ENCODE measurements around the gene CRYBG3. TPM values are rescaled to one million over a fixed set of nuclear protein-coding genes. Genes with fewer than 3 reads are reported as not detected.

Gene CRYBG3
- total RNA-seq, 1 donor from 2014 or later = 10.5 TPM

DNA sequence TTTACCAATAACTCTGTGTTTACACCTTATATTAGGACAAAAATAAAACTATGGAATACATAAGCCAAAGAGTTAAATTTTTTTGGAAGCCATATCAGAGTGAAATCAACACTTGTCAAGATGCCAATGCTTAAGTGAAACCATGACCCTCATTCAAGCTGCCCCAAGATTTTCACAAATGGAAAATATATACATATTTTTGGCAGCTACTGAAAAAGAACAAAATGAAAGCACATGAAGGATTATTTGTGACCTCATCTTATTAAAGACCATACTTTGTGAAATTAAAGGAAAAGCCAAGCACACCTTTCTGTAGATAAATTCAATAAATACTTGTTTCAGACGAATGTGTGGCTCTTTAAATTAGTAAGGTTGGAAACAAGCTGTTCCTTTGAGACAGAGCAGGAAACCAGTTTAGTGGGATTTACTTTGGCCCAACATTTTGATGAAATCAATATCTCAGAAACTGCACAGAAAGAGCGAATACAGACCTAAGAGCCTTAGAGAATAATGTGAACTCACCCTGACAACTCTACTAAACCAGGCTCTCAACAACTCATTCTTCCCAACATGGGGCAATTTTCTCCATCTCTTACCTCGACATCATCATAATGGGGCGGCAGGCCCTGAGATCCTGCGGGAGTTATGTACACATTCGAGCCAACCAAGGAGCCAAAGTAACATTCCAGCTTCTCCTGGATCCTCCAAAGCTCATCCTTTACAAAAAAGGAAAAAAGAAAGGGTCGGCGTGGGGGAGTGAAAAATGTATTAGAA is 139.4 kb downstream of the CRYBG3 start:
- Histone ChIP-seq H3K36me3 (ENCODE audit: control insufficient read depth, insufficient read depth, low read length) (no peaks in the 10 kb centered on the region), H3K27me3 (ENCODE audit: control insufficient read depth, insufficient read depth, low read length) (no peaks in the 10 kb centered on the region), H3K4me3 (ENCODE audit: low read depth, low read length) (no peak overlapping the region)
- DNase-seq (ENCODE audit: low read depth) = no peak
- TF ChIP-seq, protein P1, sequence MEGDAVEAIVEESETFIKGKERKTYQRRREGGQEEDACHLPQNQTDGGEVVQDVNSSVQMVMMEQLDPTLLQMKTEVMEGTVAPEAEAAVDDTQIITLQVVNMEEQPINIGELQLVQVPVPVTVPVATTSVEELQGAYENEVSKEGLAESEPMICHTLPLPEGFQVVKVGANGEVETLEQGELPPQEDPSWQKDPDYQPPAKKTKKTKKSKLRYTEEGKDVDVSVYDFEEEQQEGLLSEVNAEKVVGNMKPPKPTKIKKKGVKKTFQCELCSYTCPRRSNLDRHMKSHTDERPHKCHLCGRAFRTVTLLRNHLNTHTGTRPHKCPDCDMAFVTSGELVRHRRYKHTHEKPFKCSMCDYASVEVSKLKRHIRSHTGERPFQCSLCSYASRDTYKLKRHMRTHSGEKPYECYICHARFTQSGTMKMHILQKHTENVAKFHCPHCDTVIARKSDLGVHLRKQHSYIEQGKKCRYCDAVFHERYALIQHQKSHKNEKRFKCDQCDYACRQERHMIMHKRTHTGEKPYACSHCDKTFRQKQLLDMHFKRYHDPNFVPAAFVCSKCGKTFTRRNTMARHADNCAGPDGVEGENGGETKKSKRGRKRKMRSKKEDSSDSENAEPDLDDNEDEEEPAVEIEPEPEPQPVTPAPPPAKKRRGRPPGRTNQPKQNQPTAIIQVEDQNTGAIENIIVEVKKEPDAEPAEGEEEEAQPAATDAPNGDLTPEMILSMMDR (IDR thresholded peaks at IDR 0.05; ENCODE audit: insufficient read depth, low read length, poor library complexity, severe bottlenecking) = no peak

DNA sequence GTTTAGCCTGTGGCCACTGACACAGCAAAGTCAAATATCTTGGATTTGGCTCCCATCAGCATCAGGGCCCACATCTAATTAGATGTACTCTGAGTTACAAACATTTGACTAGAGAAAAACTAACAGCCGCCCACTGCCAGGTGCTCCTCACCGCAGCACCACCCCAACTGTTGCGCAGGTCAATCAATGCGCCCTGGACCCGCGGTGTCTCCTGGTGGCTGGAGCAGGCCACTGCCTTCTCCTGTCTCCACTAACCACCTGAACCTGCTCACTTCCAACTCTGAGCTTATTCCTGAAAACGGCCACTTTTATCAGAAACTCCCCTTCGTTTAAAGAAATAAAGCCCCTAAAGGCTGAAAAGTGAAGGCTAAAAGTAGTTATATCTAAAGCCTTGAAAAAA is 146.2 kb downstream of the CRYBG3 start:
- Histone ChIP-seq H3K36me3 (ENCODE audit: control insufficient read depth, insufficient read depth, low read length) (no peaks in the 10 kb centered on the region), H3K4me3 (ENCODE audit: low read depth, low read length) (no peak overlapping the region), H3K27me3 (ENCODE audit: control insufficient read depth, insufficient read depth, low read length) (no peaks in the 10 kb centered on the region)
- TF ChIP-seq, protein P1 (IDR thresholded peaks at IDR 0.05; ENCODE audit: insufficient read depth, low read length, poor library complexity, severe bottlenecking) = no peak
- no peak for DNase-seq (ENCODE audit: low read depth)

DNA sequence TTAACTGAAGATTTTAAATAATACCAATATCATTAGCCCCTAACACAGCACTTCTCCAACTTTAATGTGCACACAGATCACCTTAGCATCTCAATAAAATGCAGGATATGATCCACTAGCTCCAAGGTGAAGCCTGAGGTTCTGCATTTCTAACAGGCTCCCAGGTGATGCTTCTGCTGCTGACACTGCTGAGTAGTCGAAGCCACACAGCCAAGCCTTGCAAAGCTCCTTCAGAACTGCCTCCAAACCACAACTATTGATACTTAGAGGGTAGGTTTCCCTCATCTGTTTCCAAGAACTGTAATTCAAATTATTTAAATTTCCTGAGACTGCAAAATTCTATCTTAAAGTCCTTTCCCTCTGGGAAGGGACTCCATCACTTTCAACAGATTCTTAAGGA is 146.6 kb downstream of the CRYBG3 start:
- Histone ChIP-seq H3K36me3 (ENCODE audit: control insufficient read depth, insufficient read depth, low read length) (no peaks in the 10 kb centered on the region), H3K4me3 (ENCODE audit: low read depth, low read length) (no peak overlapping the region), H3K27me3 (ENCODE audit: control insufficient read depth, insufficient read depth, low read length) (no peaks in the 10 kb centered on the region)
- no peak for DNase-seq (ENCODE audit: low read depth)
- TF ChIP-seq, protein P1 (IDR thresholded peaks at IDR 0.05; ENCODE audit: insufficient read depth, low read length, poor library complexity, severe bottlenecking) = no peak

DNA sequence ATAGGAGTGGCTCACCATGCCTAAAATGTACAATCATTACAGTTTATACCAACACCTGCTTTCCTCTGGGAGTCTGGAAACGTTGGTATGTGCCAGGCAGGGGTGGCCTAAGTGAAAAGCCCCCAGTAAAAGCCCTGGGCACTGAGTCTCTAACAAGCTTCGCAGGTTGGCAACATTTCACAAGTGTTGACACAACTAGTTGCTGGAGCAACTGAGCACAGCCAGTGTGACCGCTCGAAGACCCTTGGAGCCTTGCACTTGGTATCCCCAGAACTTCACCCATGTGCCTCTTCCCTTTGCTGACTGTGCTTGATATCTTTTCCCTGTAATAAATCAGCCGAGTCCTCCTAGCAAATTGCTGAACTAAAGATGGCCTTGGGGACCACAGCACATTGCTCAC is 147.7 kb downstream of the CRYBG3 start:
- no peak overlapping the region for H3K4me3 ChIP-seq (ENCODE audit: low read depth, low read length)
- TF ChIP-seq, protein P1 (IDR thresholded peaks at IDR 0.05; ENCODE audit: insufficient read depth, low read length, poor library complexity, severe bottlenecking) = no peak
- H3K36me3 ChIP-seq (ENCODE audit: control insufficient read depth, insufficient read depth, low read length) = no peaks in the 10 kb centered on the region
- H3K27me3 ChIP-seq (ENCODE audit: control insufficient read depth, insufficient read depth, low read length) = no peaks in the 10 kb centered on the region
- no peak for DNase-seq (ENCODE audit: low read depth)

DNA sequence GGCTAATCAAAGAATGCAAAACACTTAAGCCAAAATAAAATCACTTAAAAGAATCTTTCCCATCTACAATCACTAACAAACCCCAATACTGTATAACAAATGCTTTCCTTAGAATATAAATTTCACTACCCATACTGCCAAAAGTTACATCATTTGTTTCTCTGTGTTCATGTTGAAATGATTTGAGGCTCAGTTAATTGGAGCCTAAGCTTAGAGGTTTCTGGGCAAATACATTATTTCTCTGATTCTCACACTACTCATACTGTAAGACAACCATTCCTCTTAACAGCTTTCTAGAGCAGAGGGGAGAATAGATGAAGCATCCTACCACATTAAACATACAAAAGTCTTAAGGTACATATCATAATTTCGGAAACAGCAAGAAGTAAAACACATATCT is 148.3 kb downstream of the CRYBG3 start:
- no peak for DNase-seq (ENCODE audit: low read depth)
- Histone ChIP-seq H3K27me3 (ENCODE audit: control insufficient read depth, insufficient read depth, low read length) (no peaks in the 10 kb centered on the region), H3K4me3 (ENCODE audit: low read depth, low read length) (no peak overlapping the region), H3K36me3 (ENCODE audit: control insufficient read depth, insufficient read depth, low read length) (no peaks in the 10 kb centered on the region)
- TF ChIP-seq, protein P1 (IDR thresholded peaks at IDR 0.05; ENCODE audit: insufficient read depth, low read length, poor library complexity, severe bottlenecking) = no peak
